CD4-positive, alpha-beta T cell treated with Interleukin-1 beta for 1 hour (primary cell): ENCODE measurements around the gene SNHG17.
"Not testable (repeated sequence)": the region's sequence is repeated elsewhere in the genome, so short reads cannot be mapped to it uniquely, and the experiment has no call there.

Experiments
- DNase-seq, 2 donors: peaks; one replicate each; pipeline ENCODE4 v3.0.0-alpha.2; 2020 to 2022

SNHG17 gene

DNA sequence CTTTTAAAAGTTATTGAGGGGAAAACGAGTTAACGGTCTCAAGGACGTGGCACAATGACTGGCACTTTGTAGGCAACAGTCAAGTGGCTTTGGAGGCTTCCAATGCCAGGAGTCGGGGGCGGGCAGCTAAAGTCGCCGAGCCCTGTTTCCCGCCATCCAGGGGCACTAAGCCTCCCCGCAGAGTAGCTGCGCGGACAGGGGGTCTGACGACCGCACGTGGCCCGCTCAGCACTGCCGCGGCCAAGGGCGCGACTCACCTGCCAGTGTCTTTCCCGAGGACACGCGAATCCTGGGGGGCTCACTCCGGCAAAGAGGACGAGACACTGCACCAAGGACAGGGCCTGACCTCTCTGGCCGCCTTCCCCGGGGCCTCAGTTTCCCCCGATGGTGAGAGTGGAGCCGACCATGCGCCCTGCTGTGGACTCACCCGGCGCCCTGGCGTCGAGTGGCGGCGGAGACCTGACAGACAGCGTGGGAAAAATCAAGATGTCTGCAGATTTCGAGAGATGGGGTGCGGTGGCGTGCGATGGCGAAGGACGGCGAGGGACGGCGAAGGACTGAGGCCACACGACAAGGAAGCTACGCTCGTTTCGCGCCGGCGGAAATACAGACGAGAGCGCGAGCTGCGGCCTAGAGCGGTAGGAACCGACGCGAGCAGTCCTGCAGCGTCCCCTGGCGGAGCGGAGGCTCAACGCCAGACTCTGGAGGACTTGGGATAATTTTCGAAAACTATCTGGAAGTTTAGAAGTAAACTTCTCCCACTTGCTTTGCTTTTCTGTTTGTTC lies at the start of gene SNHG17:
SNHG17 (minus strand) TSS at position 559 of the 785 bp plus-strand sequence.
- peak; percentile 89 to 90 for DNase-seq

- no peak for DNase-seq
These were observed 44.5 kb upstream of the SNHG17 start for GRCh38 chr20:38479596-38479995.

- DNase-seq: no peak
These were observed 42.6 kb upstream of the SNHG17 start for GRCh38 chr20:38477747-38478146.

- DNase-seq: no peak
These were observed 38.3 kb upstream of the SNHG17 start for GRCh38 chr20:38473367-38473795.

DNA sequence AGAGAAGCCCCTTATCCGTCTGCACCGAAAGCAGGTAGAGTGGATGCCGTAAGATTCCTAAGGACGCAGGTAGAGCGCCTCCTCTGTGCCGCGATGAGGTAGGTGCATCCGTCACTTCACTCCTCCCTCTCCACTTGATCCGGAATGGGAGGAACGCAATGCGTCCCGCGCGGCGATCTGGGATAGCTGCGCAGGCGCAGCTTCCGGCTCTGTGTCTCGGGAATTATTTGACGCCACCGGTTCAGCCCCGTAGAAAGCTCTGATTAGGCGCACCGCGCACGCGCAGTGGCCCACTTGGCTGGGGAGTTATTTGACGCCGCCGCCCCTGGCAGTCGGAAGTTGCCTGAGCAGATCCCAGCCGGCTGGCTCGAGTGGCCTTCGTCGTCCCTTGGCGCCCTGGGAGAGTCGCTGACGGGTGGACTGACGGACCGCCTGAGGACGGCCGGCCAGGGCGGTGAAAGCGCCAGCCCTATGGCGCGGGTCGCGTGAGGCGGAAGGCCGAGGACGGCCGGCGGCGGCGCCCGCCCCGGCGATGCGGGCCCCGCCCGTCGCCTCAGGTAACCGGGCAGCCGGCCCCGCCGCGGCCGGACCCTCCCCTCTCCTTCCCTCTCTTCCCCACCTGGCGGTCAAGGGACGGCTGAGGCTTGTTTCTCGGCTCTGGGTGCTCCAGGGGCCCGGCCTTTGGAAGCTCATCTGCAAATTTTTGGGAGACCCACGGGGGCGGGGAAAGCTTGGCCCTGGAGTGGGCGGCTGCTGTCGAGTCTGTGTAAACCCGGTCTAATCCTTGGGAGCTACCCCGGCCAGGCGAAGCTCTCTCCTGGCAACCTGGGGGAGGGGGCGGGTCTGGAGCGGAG lies 37.6 kb upstream of the SNHG17 start, which contains the start of gene RALGAPB:
RALGAPB (plus strand) TSS at position 331 of the 854 bp plus-strand sequence. CDS start 15,590 bp downstream, outside the sequence.
- peak; percentile 98 for DNase-seq

- no peak for DNase-seq
These were observed 36.9 kb upstream of the SNHG17 start for GRCh38 chr20:38471987-38472512.

DNA sequence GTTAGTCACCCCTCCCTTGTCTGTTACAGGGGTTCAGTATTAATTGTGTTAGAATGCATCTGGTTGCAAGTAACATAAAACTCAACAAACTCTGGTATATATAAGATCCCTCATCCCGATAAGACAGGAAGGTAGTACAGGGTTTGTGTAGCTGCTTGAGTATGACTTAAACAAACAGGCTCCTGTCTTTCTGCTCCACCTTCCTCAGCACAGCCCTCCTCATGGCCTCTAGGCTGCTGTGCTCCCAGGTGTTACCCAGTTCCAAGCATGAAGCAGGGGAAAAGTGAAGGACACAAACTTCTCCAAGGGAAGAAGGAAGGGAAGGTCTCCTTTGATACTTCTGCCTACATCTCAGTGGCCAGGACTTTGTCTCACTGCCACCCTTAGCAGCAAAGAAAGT lies 36.1 kb upstream of the SNHG17 start:
- no peak for DNase-seq

- DNase-seq: no peak
These were observed 31.9 kb upstream of the SNHG17 start for GRCh38 chr20:38466983-38467382.

GRCh38 chr20:38466171-38466570 lies 31.0 kb upstream of the SNHG17 start:
- no peak for DNase-seq

DNA sequence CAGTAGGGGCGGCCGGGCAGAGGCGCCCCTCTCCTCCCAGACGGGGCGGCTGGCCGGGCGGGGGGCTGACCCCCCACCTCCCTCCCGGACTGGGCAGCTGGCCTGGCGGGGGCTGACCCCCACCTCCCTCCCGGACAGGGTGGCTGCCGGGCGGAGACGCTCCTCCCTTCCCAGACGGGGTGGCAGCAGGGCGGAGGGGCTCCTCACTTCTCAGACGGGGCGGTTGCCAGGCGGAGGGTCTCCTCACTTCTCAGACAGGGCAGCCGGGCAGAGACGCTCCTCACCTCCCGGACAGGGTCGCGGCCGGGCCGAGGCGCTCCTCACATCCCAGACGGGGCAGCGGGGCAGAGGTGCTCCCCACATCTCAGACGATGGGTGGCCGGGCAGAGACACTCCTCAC lies 26.4 kb upstream of the SNHG17 start:
- not testable (repeated sequence) for DNase-seq

GRCh38 chr20:38461167-38461566 lies 26.0 kb upstream of the SNHG17 start:
- DNase-seq: not testable (repeated sequence)

GRCh38 chr20:38460631-38461030 lies 25.5 kb upstream of the SNHG17 start:
- not testable (repeated sequence) for DNase-seq

DNA sequence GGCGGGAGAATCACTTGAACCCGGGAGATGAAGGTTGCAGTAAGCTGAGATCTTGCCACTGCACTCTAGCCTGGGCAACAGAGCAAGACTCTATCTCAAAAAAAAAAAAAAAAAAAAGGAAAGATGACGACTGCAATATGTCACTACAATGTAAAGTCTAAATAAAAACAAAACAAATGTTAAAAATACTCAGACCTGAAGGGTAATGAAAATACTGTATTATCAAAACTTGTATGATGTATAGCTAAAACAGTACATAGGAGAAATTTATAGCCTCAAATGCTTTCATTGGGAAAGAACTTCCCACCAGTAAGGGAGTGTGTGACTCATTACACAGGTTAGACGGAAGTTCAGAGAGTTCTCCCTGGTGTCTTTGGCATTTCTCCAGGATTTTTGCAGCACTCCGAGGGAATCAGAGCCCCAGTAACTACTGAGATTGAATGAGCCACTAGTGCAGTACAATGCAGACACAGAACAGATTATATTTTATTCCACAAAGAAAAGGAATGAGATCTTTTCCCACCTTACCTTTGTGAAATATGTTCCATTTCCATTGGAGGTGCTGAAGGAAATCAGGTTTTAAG lies 25.0 kb upstream of the SNHG17 start:
- DNase-seq: no peak

DNA sequence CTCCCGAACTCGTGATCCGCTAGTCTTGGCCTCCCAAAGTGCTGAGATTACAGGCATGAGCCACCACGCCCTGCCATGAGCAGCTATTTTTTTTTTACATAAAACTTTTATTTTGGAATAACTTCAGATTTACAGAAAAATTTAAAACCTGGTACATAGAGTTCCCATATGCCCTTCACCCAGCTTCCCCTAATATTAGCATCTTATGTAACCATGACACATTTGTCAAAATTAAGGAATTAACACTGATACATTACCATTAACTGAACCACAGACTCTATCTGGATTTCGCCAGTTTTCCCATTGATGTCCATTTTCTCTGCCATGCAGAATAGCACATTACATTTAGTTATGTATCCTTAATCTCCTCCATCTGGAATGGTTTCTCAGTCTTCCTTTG lies 23.2 kb upstream of the SNHG17 start:
- DNase-seq: no peak

- DNase-seq: no peak
These were observed 19.7 kb upstream of the SNHG17 start for GRCh38 chr20:38454556-38455473.

- no peak for DNase-seq
These were observed 18.8 kb upstream of the SNHG17 start for GRCh38 chr20:38453941-38454340.

GRCh38 chr20:38452880-38453624 lies 17.9 kb upstream of the SNHG17 start:
- no peak for DNase-seq

GRCh38 chr20:38450412-38450975 lies 15.4 kb upstream of the SNHG17 start:
- no peak for DNase-seq

- no peak for DNase-seq
These were observed 13.9 kb upstream of the SNHG17 start for GRCh38 chr20:38449046-38449445.

- no peak for DNase-seq
These were observed 13.0 kb upstream of the SNHG17 start for GRCh38 chr20:38447931-38448675.
